Lung (tissue), 12 donors: ENCODE measurements around the gene ATP6AP1. TPM values are rescaled to one million over a fixed set of nuclear protein-coding genes. Genes with fewer than 3 reads are reported as not detected.

ENCODE experiments used
- ATAC-seq: fragments of 200-7000 bp; cut with Tn5 transposase; one replicate; pipeline ENCODE4 v1.9.1; 2020; ENCODE audit warnings: moderate number of reproducible peaks; ENCODE audit not compliant: insufficient read depth, low FRiP score
- DNase-seq, 3 donors: peaks; one replicate each; pipeline ENCODE4 v3.0.0-alpha.2; 2013 to 2017
- H3K27ac ChIP-seq, 2 donors: one replicate each; pipeline ENCODE4 v1.5.1; 2013; ENCODE audit warnings: mild to moderate bottlenecking in 2 of 2, moderate library complexity in 2 of 2, control low read depth in 1 of 2, inconsistent platforms in 1 of 2, low read depth in 1 of 2, low read length in 1 of 2
- H3K27me3 ChIP-seq, 3 donors: one replicate each; pipeline ENCODE4 v1.5.1; 2013; ENCODE audit warnings: low read length in 2 of 3; ENCODE audit not compliant: control insufficient read depth in 3 of 3, insufficient read depth in 3 of 3
- H3K36me3 ChIP-seq, 4 donors: one replicate each; pipeline ENCODE4 v1.5.1; 2013; ENCODE audit warnings: low read length in 4 of 4, mild to moderate bottlenecking in 1 of 4, moderate library complexity in 1 of 4; ENCODE audit not compliant: control insufficient read depth in 4 of 4, insufficient read depth in 4 of 4
- H3K4me1 ChIP-seq, 5 donors: one replicate each; pipeline ENCODE4 v1.5.1; 2013; ENCODE audit warnings: low read length in 5 of 5, mild to moderate bottlenecking in 2 of 5, moderate library complexity in 1 of 5; ENCODE audit not compliant: control insufficient read depth in 5 of 5, insufficient read depth in 5 of 5
- H3K4me3 ChIP-seq: one replicate; pipeline ENCODE4 v1.5.1; 2013; ENCODE audit warnings: mild to moderate bottlenecking, control low read depth, moderate library complexity
- H3K9ac ChIP-seq, 2 donors: one replicate each; pipeline ENCODE4 v1.5.1; 2013; ENCODE audit warnings: low read length in 2 of 2, control low read depth in 1 of 2; ENCODE audit not compliant: insufficient read depth in 1 of 2
- H3K9me3 ChIP-seq, 4 donors: one replicate each; pipeline ENCODE4 v1.5.1; 2013; ENCODE audit warnings: low read length in 3 of 4, mild to moderate bottlenecking in 1 of 4, moderate library complexity in 1 of 4; ENCODE audit not compliant: control insufficient read depth in 4 of 4, insufficient read depth in 3 of 4
- CTCF ChIP-seq: IDR thresholded peaks from 2 replicates; pipeline ENCODE4 v1.5.1; 2012; ENCODE audit warnings: mild to moderate bottlenecking; ENCODE audit errors: control extremely low read depth, extremely low read depth
- WGBS, 2 donors: extraction: QIAGEN DNeasy Blood & Tissue Kit; methylation state at CpG; one replicate each; pipeline ENCODE4 v1.1.7; 2013; 5-methylcytosine and 5-hydroxymethylcytosine counted together
- polyA plus RNA-seq, 2 donors: library from polyadenylated mRNA; stranded (reverse); fragments of 200-250 nt; gene quantifications; one replicate each; pipeline ENCODE4 v1.2.1, GENCODE V29; 2013
- total RNA-seq, 2 donors: library from RNA; depleted of rRNA in 1 of 2; stranded (reverse); fragments of >200 nt in 1 of 2; gene quantifications; one replicate each; pipeline ENCODE4 v1.2.1, GENCODE V29; 2014 to 2021
- donor health status: control.
- donor health status: control.
- donor health status: Bipolar disorder and iron deficiency.
- donor health status: healthy.
- donor health status: DM: yes; HTN: yes; CAD: no.

ATP6AP1 gene
- total and polyA plus RNA-seq, 4 donors, result 73.7 to 220 (median 113) TPM

- Histone ChIP-seq H3K4me1 (no peaks in the 10 kb centered on the region), H3K36me3 (peaks cover 0 to 15% (median 3%) of the 10 kb centered on the region in 4 donors), H3K4me3 (no peak overlapping the region), H3K27me3 (no peaks in the 10 kb centered on the region), H3K27ac (no peak overlapping the region), H3K9me3 (no peaks in the 10 kb centered on the region), H3K9ac (no peak overlapping the region)
- TF ChIP-seq CTCF, result no peak
- DNase-seq (no peak), ATAC-seq (no peak)
- 94 to 97% methylated on average over 9 of the region's 9 CpGs for WGBS, 2 donors
Observed at GRCh38 chrX:154452823-154453222, 24.3 kb downstream of the ATP6AP1 start.

- Histone ChIP-seq H3K4me1 (peaks cover 0 to 10% (median 0%) of the 10 kb centered on the region in 5 donors), H3K27ac (peak overlapping the region in 1 of 2 donors; percentile 61), H3K36me3 (peaks cover 0 to 5% (median 2%) of the 10 kb centered on the region in 4 donors), H3K4me3 (peak overlapping the region; percentile 48), H3K9ac (no peak overlapping the region), H3K9me3 (no peaks in the 10 kb centered on the region), H3K27me3 (no peaks in the 10 kb centered on the region)
- no peak for TF ChIP-seq CTCF
- DNase-seq (peak in 2 of 3 donors; percentile 21 to 46), ATAC-seq (peak; percentile 44)
- WGBS, 2 donors, result 8 to 30% methylated on average over 25 to 65 of the region's 65 CpGs
Observed at GRCh38 chrX:154457491-154458115, 29.1 kb downstream of the ATP6AP1 start.

GRCh38 chrX:154458116-154458953 lies 29.9 kb downstream of the ATP6AP1 start, which contains the start of gene PLXNA3:
Gene PLXNA3 (plus strand): TSS chrX:154458281. CDS start chrX:154460184, 1,903 bp downstream.
- DNase-seq, result peak; percentile 33 to 55 (median 39)

More at GRCh38 chrX:154458116-154458953, 29.9 kb downstream of the ATP6AP1 start, which contains the start of gene PLXNA3:
- ATAC-seq, result peak; percentile 63
- H3K9me3 ChIP-seq, result no peaks in the 10 kb centered on the region
- H3K27ac ChIP-seq, result peak within 1 kb of the TSS; percentile 52 to 61
- H3K9ac ChIP-seq, result no peak within 1 kb of the TSS
- TF ChIP-seq CTCF, result no peak
- 0 to 29% methylated on average over 11 to 88 of the region's 88 CpGs for WGBS, 2 donors
- peaks cover 0 to 10% (median 0%) of the 10 kb centered on the region in 5 donors for H3K4me1 ChIP-seq
- peak within 1 kb of the TSS; percentile 48 for H3K4me3 ChIP-seq
- H3K27me3 ChIP-seq, result no peaks in the 10 kb centered on the region
- peaks cover 0 to 5% (median 2%) of the 10 kb centered on the region in 4 donors for H3K36me3 ChIP-seq
